Central memory CD4-positive, alpha-beta T cell (primary cell): ENCODE data around the gene TBC1D25.
"Not testable (repeated sequence)": the region's sequence is repeated elsewhere in the genome, so short reads cannot be mapped to it uniquely, and the experiment has no call there.

ENCODE experiments used
- DNase-seq: peaks from one replicate; pipeline ENCODE4 v3.0.0; 2022

TBC1D25 gene

DNA sequence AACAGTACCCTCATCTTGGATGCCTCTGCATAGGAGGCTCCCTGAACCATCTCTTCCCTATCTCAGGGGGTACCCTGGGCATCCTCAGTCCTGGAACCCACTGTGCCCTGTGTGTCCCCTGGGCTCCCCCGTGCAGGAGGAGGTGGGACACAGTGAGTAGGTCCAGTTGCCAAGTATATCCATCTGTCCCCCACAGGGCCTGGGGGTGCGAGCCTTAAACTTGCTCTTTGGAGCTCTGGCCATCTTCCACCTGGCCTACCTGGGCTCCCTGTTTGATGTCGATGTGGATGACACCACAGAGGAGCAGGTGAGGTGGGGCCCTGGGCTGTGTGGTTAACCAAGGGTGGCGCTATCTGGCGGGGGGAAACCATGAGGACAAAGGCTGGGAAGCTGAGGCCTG is 22.5 kb upstream of the TBC1D25 start:
- DNase-seq: no peak

DNA sequence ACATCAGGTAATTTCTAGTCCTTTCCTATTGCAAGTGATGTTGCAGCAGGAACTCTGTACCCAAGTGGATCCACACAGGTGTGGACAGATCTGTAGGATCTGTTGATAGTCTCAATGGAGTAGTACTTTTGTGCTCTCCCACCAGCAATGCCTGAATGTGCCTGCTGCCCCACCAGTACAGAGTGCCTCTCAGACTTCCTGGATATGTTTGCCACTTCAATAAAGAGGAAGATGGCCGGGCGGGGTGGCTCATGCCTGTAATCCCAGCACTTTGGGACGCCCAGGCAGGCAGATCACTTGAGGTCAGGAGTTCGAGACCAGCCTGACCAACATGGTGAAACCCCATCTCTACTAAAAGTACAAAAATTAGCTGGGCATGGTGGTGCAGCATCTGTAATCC is 20.0 kb upstream of the TBC1D25 start:
- DNase-seq: not testable (repeated sequence)

GRCh38 chrX:48520455-48520854 is 19.1 kb upstream of the TBC1D25 start:
- DNase-seq: no peak

DNA sequence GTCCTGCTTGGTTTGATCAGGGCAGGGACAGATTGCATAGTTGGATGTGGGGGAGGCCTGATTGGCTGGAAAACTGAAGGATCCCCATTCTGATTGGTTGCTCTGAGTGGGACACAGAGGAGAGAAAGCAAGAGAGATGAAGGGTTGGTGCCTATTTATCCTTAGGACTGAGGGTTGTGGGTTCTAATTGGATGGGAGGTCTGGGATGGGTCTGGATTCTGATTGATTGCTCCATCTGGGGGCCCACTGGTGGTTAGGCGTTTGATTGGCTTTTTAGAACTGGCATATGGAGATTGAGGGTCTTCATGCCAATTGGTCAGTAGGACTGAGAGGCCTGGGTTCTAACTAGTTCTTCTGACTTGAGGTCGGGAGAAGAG is 18.6 kb upstream of the TBC1D25 start:
- DNase-seq: no peak

GRCh38 chrX:48521353-48522243 is 17.9 kb upstream of the TBC1D25 start, which contains the start of gene EBP:
Gene EBP (plus strand): TSS chrX:48521808. CDS start chrX:48523772, 1,964 bp downstream.
- peak; percentile 96 for DNase-seq

DNA sequence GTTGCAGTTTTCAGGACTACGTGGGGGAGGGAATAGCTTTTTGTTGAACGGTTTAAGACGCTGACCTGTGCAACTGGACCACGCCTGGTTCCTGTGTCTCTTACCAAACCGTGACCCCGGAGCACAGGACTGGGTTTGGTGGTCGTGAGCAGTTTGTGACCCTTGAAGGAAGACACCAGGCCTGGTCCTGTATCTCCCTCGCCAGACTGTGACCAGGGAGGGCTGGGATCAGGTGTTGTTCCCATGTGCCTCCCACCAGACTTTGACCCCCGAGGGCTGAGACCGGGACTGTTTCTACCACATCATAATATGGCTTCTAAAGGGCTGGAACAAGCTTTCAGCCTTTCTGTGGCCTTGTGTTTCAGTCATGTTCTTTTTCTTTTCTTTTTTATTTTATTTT is 17.2 kb upstream of the TBC1D25 start:
- no peak for DNase-seq

- DNase-seq: no peak
Observed at GRCh38 chrX:48523682-48524081, 15.8 kb upstream of the TBC1D25 start.

DNA sequence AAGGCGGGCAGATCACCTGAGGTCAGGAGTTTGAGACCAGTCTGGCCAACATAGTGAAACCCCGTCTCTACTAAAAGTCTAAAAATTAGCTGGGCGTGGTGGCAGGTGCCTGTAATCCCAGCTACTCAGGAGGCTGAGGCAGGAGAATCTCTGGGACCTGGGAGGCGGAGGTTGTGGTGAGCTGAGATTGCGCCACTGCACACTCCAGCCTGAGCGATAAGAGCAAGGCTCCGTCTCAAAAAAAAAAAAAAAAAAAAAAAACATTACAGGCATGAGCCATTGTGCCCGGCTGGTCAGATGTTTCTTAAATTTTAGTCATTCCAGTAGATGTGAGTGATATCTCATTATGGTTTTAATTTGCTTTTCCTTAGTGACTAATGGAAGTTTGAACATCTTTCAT is 13.7 kb upstream of the TBC1D25 start:
- not testable (repeated sequence) for DNase-seq

- no peak for DNase-seq
Observed at GRCh38 chrX:48530736-48531135, 8.8 kb upstream of the TBC1D25 start.

- no peak for DNase-seq
Observed at GRCh38 chrX:48531358-48531959, 8.1 kb upstream of the TBC1D25 start.

GRCh38 chrX:48532161-48532560 is 7.4 kb upstream of the TBC1D25 start:
- no peak for DNase-seq

DNA sequence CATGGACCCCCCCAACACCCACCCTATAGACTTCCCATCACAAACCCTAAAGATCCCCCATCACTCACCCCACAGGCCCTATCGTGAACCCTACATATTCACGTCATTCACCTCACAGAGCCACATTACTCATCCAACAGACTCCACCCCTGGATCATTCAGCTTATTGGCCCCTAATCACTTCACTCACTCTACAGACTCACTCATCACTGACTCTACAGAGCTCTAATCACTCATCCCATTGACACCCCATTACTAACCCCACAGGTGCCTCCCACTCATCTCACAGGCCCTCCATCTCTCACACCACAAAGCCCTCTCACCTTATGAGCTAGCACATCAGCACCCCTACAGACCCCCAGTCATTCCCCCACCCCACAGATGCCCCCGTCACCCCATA is 6.3 kb upstream of the TBC1D25 start:
- no peak for DNase-seq

- no peak for DNase-seq
Observed at GRCh38 chrX:48538641-48539344, 721 bp upstream of the TBC1D25 start.

GRCh38 chrX:48540028-48540375 is 488 bp downstream of the TBC1D25 start:
- DNase-seq: no peak

- no peak for DNase-seq
Observed at GRCh38 chrX:48540480-48540879, 966 bp downstream of the TBC1D25 start.

DNA sequence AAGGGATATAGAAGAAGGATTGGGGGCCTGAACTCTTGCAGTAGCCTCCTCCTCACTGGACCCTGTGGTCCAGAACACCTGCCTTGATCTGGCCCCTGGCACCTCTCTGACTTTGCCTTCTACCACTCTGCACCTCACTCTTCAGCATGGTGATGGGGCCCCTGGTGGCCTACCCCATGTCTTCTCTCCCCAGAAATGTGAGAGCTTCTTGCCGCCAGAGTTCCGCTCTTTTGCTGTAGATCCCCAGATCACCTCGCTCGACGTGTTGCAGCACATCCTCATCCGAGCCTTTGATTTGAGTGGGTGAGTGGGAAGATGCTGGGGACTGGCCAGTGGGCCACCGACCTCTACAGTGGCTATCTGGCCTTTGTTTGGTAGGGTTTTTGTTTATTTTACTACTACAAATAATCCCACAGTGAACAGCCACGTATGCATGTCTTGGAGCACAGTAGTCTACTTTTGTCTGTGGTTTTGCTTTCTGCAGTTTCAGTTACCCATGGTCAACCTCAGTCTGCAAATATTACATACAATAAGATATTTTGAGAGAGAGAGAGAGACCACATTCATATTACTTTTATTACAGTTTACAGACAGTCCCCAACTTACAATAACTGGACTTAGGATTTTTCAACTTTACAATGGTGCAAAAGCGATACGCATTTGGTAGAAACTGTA is 1.8 kb downstream of the TBC1D25 start:
- DNase-seq: no peak

DNA sequence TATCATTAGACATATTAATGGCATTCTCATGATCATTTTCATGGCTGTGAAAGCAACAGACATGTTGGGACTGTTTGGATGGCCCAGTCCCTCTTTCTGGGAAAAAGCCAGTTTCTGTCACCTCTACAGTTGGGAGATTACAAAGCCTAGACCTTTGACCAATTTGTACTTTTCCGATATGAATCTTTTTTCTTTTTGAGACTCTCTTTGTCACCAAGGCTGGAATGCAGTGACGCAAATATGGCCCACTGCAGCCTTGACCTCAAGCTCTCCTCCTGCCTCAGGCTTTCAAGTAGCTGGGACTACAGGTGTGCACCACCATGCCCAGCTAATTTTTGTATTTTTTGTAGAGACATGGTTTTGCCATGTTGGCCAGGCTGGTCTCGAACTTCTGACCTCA is 9.4 kb downstream of the TBC1D25 start:
- DNase-seq: no peak

DNA sequence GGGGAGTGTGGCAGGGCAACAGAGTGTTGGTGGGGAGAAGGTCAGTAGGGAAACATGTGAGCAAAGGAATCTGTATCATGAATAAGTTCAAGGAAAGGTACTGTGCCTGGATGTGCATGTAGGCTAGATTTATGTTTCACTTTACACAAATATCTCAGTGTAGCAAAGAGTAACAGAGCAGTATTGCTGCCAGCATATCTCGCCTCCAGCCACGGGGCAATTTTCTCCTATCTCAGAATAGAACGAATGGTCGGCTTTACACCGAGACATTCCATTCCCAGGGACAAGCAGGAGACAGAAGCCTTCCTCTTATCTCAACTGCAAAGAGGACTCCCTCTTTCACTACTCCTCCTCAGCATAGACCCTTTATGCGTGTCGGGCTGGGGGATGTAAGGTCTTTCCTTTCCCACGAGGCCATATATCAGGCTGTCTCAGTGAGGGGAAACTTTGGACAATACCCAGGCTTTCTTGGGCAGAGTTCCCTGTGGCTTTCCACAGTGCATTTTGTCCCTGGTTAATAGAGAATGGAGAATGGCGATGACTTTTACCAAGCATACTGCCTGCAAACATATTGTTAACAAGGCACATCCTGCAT is 16.3 kb downstream of the TBC1D25 start:
- DNase-seq: not testable (repeated sequence)

GRCh38 chrX:48558271-48558670 is 18.8 kb downstream of the TBC1D25 start:
- no peak for DNase-seq

DNA sequence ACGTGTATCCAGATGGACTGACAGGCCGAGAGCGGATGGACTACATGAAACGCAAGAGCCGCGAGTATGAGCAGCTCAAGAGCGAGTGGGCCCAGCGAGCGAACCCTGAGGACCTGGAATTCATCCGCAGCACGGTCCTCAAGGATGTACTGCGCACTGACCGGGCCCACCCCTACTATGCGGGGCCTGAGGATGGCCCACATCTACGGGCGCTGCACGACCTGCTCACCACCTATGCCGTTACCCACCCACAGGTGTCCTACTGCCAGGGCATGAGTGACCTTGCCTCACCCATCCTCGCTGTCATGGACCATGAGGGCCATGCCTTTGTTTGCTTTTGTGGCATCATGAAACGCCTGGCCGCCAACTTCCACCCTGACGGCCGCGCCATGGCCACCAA is 20.1 kb downstream of the TBC1D25 start:
- DNase-seq: no peak

GRCh38 chrX:48560056-48560455 is 20.5 kb downstream of the TBC1D25 start:
- no peak for DNase-seq

DNA sequence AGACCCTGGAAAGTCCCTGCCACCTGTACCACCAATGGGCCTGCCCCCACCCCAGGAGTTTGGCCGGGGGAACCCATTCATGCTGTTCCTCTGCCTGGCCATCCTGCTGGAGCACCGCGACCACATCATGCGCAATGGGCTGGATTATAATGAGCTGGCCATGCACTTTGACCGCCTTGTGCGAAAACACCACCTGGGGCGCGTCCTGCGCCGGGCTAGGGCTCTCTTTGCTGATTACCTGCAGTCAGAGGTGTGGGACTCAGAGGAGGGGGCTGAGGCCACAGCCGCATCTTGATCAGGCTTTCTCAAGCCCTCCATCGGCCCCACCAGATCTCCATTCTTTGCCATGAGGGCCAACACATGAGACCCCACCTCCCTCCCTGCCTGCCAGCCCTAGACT is 21.2 kb downstream of the TBC1D25 start:
- no peak for DNase-seq

DNA sequence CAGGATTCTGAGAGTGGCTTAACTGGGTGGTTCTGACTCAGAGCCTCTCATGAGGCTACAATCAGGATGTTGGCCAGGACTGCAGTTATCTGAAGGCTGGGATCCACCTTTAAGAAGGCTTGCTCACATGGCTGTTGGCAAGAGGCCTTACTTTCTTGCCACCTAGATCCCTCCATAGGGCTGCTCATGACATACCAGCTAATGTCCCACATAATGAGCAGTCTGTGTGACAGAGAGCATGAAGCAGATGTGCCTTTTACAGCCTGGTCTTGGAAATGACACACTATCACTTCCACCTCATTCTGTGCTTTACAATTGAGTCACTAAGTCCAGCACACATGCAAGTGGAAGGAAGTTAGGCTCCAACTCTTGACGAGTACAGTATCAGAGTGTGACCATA is 30.4 kb downstream of the TBC1D25 start:
- no peak for DNase-seq
